AG09319 (cell line): ENCODE data around the gene CMIP.

ENCODE experiments used
- DNase-seq: peaks from one replicate; pipeline ENCODE4 v3.0.0-alpha.2; 2010; ENCODE audit warnings: low read depth; ENCODE audit errors: extremely low read depth
- TF ChIP-seq, protein P1 (sequence below): IDR thresholded peaks from 2 replicates; pipeline ENCODE4 v1.5.1; 2011; ENCODE audit warnings: low read depth, mild to moderate bottlenecking, inconsistent platforms, low read length, moderate library complexity

CMIP gene

GRCh38 chr16:81607006-81607405 lies 162.4 kb downstream of the CMIP start:
- TF ChIP-seq, protein P1, sequence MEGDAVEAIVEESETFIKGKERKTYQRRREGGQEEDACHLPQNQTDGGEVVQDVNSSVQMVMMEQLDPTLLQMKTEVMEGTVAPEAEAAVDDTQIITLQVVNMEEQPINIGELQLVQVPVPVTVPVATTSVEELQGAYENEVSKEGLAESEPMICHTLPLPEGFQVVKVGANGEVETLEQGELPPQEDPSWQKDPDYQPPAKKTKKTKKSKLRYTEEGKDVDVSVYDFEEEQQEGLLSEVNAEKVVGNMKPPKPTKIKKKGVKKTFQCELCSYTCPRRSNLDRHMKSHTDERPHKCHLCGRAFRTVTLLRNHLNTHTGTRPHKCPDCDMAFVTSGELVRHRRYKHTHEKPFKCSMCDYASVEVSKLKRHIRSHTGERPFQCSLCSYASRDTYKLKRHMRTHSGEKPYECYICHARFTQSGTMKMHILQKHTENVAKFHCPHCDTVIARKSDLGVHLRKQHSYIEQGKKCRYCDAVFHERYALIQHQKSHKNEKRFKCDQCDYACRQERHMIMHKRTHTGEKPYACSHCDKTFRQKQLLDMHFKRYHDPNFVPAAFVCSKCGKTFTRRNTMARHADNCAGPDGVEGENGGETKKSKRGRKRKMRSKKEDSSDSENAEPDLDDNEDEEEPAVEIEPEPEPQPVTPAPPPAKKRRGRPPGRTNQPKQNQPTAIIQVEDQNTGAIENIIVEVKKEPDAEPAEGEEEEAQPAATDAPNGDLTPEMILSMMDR, result no peak
- DNase-seq, result no peak

DNA sequence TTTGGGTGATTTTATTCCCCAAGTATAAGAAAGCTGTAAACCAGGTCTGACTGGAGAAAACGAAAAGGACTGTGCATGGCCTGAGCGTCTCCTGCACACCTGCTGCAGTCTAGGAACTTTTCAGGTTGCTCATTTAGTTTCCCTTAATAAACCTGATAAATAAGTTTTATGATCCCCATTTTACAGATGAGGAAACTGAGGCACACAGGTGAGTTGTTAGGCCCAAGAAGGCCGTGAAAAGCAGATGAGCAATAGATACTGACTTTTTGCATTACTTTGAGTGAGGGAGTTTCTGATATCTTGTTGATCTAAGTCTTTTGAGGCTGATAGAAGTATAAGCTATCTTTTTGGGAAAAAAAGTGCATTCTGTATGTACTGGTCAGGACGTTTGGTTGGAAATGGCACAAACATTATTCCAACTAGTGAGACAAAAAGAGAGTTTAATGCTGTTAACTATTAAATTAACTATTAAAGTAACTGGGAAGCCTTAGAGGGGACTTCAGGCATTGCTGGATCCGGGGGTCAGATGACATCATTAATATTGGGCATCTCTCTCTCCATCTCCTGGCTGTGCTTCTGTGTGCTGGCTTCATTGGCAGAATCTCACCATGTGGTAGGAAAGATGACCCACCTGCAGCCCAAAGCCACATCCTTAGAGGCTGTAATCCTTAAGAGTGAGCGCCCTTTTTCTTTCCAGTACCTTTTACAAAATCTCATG lies 163.4 kb downstream of the CMIP start:
- TF ChIP-seq, protein P1, result no peak
- no peak for DNase-seq

GRCh38 chr16:81608523-81609209 lies 164.1 kb downstream of the CMIP start:
- TF ChIP-seq, protein P1, result no peak
- DNase-seq, result no peak

- TF ChIP-seq, protein P1, result no peak
- no peak for DNase-seq
Measured at GRCh38 chr16:81609323-81609892, 164.8 kb downstream of the CMIP start.

- TF ChIP-seq, protein P1, result no peak
- peak; percentile 31 for DNase-seq
Measured at GRCh38 chr16:81610144-81610842, 165.7 kb downstream of the CMIP start.

- TF ChIP-seq, protein P1, result no peak
- no peak for DNase-seq
Measured at GRCh38 chr16:81610936-81611335, 166.3 kb downstream of the CMIP start.
